Umbilical cord (tissue), 2 donors: ENCODE data around the gene OR7E24. TPM values are rescaled to one million over a fixed set of nuclear protein-coding genes. Genes with fewer than 3 reads are reported as not detected.
"Not testable (repeated sequence)": the region's sequence is repeated elsewhere in the genome, so short reads cannot be mapped to it uniquely, and the experiment has no call there.

Source experiments
- DNase-seq: peaks from one replicate; pipeline ENCODE4 v3.0.0-alpha.2; 2015; ENCODE audit warnings: low spot score
- total RNA-seq: library from RNA; depleted of rRNA; stranded (reverse); fragments of >200 nt; gene quantifications from one replicate; pipeline ENCODE4 v1.2.3, GENCODE V29; 2014; ENCODE audit warnings: low replicate concordance; ENCODE audit not compliant: insufficient read depth

The OR7E24 gene
- not detected for total RNA-seq

DNA sequence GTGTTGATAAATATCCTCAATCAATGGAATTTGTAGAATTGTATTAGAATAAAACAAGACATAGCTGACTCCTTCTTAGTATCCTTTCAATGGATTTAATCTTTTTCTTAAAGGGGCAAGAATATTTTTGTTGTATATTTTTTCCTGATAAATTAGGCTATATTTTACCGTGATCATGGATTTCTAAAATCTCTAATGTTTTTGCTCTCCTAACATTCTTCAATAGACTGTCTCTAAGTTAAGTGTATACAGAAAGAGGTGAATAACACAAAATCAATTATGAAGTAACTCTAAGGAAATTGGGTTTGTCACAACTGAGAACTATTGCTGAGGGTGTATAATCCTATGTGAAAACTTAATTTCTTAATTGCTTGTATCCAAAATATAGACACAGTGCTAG lies at the start of gene OR7E24:
Gene OR7E24, plus strand, starts transcription at position 301 of the 400 bp plus-strand sequence. CDS start 114 bp downstream, outside the sequence.
- DNase-seq = no peak

DNA sequence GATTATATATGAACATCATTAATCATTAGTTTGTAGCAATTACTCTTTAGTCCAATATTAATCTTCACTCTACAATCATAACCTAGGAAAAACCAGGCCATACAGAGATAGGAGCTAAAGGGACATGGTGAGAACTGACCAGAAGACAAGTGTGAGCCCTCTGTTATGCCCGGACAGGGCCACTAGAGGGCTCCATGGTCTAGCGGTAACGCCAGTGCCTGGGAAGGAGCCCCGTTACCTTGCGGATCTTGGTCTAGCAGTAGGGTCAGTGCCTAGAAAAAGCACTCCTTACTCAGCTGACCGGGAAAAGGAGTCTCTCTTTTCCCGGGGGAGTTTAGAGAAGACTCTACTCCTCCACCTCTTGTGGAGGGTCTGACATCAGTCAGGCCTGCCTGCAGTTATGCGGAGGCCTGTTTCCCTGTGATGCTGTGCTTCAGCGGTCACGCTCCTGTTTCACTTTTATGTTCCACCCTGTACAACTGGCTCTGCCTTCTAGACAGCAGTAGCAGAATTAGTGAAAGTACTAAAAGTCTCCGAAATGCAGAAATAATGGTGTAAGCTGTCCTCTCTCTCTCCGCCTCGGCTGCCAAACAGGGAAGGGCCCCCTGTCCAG lies 45.1 kb upstream of the OR7E24 start:
- peak; percentile 65 for DNase-seq

DNA sequence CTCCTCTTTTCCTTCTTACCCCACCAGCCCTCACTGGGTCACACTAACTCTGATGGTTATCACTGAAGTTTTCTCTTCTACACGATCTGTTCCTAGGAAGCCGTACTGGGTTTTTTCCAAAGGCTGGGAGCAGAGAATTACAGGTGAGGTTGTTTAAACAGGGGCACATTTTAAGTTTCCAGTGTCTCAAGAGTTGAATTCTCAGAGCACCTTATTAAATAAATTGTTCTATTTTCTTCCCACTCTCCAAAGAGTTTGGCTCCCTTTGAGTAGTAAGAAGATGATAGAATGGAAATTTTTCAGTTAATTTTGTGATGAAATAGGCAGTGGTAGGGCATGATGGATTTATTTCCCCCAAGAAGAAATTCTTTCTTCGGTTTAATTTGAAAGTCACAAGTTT lies 31.2 kb upstream of the OR7E24 start, which contains the start of gene OR7D4:
Gene OR7D4, minus strand, starts transcription at position 101 of the 400 bp plus-strand sequence. CDS start 4,752 bp downstream, outside the sequence.
- no peak for DNase-seq

- DNase-seq = no peak
Measured at GRCh38 chr19:9251236-9251635, 506 bp downstream of the OR7E24 start.

GRCh38 chr19:9283485-9283884 lies 32.8 kb downstream of the OR7E24 start:
- DNase-seq = not testable (repeated sequence)

GRCh38 chr19:9289231-9289884 lies 38.6 kb downstream of the OR7E24 start:
- no peak for DNase-seq

DNA sequence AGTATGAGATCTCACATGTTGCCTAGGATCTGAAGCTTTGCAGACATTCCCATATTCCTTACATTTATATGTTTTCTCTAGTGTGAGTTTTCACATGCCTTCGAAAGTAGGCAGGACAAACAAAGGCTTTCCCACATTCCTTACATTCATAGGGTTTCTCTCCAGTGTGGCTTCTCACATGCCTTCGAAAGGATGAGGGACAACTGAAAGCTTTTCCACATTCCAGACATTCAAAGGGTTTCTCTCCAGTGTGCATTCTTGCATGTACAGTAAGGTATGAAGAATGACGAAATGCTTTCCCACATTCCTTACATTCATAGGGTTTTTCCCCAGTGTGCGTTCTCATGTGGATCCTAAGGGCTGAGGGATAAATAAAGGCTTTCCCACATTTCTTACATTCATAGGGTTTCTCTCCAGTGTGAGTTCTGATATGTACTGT lies 44.7 kb downstream of the OR7E24 start:
- no peak for DNase-seq

DNA sequence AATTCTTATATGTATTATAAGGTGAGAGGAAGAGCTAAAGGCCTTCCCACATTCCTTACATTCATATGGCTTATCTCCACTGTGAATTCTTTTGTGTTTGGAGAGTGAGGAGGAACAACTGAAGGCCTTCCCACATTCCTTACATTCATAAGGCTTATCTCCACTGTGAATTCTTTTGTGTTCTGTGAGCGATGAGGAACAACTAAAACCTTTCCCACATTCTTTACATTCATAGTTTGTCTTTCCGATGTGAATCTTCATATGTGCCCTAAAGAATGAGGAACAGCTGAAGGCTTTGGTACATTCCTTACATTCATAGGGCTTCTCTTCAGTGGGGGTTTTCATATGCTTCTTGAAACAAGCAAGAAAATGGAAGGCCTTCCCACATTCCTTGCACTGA lies 45.6 kb downstream of the OR7E24 start:
- no peak for DNase-seq

Other genes with a start within 250 kb of the OR7E24 start
- 2.9 TPM for gene MUC16, start 240.5 kb upstream of the OR7E24 start, total RNA-seq
- gene OR1M1, start 163.9 kb upstream of the OR7E24 start, total RNA-seq = 1.2 TPM
- gene OR7G2, start 143.5 kb upstream of the OR7E24 start, total RNA-seq = 4.8 TPM
- not detected for gene OR7G1, start 135.2 kb upstream of the OR7E24 start, total RNA-seq
- gene OR7G3, start 124.0 kb upstream of the OR7E24 start, total RNA-seq = not detected
- 24.8 TPM for gene ZNF317, start 110.5 kb upstream of the OR7E24 start, total RNA-seq
- 0.48 TPM for gene OR7D2, start 72.0 kb upstream of the OR7E24 start, total RNA-seq
- 4.3 TPM for gene OR7D4, start 31.3 kb upstream of the OR7E24 start, total RNA-seq
- 23.6 TPM for gene ZNF699, start 58.9 kb downstream of the OR7E24 start, total RNA-seq
- 32.7 TPM for gene ZNF559, start 73.2 kb downstream of the OR7E24 start, total RNA-seq
- gene ZNF177, start 112.1 kb downstream of the OR7E24 start, total RNA-seq = 3.6 TPM
- gene ZNF266, start 184.6 kb downstream of the OR7E24 start, total RNA-seq = 7.5 TPM
- gene ZNF560, start 247.7 kb downstream of the OR7E24 start, total RNA-seq = 8.4 TPM